ENCODE data around the gene SLIT2.

- TF ChIP-seq CTCF (conservative IDR thresholded peaks at IDR 0.05) (no peak), EZH2 (IDR thresholded peaks at IDR 0.05; ENCODE audit: low read depth) (no peak)
These were observed 20.2 kb downstream of the SLIT2 start for GRCh38 chr4:20271950-20272349.
